SK-N-SH (cell line): ENCODE results near the gene SMARCA2.

Source experiments
- CHD2 ChIP-seq: fragments of 150-350 bp; IDR thresholded peaks from 2 replicates; pipeline ENCODE4 v1.6.1; 2018; ENCODE audit warnings: low read length; ENCODE audit not compliant: partially characterized antibody
- CTCF ChIP-seq: fragments of 200-600 bp; sonication (generic); IDR thresholded peaks from 2 replicates; pipeline ENCODE4 v1.6.1; 2017; ENCODE audit warnings: antibody characterized with exemption, mild to moderate bottlenecking, moderate library complexity
- EZH2phosphoT487 ChIP-seq: fragments of 200-600 bp; sonication (generic); IDR thresholded peaks from 2 replicates; pipeline ENCODE4 v1.6.1; 2017; ENCODE audit warnings: low read depth, mixed run types, mild to moderate bottlenecking, antibody characterized with exemption, moderate library complexity, borderline replicate concordance
- MEF2A ChIP-seq: IDR thresholded peaks from 2 replicates; pipeline ENCODE4 v1.4.0; 2012; ENCODE audit warnings: low read depth, borderline replicate concordance
- RCOR1 ChIP-seq: fragments of 150-350 bp; IDR thresholded peaks from 2 replicates; pipeline ENCODE4 v1.6.1; 2017; ENCODE audit warnings: antibody characterized with exemption, low read length

DNA sequence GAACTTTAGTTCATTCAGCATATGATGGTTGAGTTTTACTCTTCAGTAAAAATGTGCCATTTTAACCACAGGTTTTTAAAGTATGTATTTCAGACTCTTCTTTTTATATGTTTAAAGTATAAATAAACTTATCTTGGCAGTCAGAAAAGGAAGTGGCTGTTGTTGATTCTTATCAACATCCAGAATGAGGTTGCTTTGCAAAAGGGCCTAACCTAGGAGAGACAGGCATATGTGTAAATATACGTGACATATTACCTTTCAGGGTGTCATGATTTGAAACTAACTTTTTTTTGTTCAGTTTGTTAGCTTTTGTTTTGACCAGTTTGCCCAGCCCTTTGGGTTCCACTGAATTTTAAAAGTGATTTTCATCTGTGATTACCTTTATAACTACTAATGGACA is 7.4 kb downstream of the SMARCA2 start:
- TF ChIP-seq MEF2A (no peak), CHD2 (no peak), EZH2phosphoT487 (no peak), CTCF (no peak), RCOR1 (no peak)
